Hematopoietic multipotent progenitor cell (in vitro differentiated cells): Measurements from ENCODE around the gene FRA10AC1. TPM values are rescaled to one million over a fixed set of nuclear protein-coding genes. Genes with fewer than 3 reads are reported as not detected.

Experiments used
- DNase-seq, 3 donors: peaks; one replicate each; pipeline ENCODE4 v3.0.0-alpha.2; 2011 to 2015; ENCODE audit warnings: low read depth in 2 of 3, low spot score in 2 of 3
- total RNA-seq: library from RNA; depleted of rRNA; stranded (reverse); fragments of >200 nt; gene quantifications from one replicate; pipeline ENCODE4 v1.2.3, GENCODE V29; 2012

FRA10AC1 gene
- total RNA-seq, 1 donor = 2.4 TPM

- DNase-seq = no peak
Observed at GRCh38 chr10:93630625-93631557, 71.5 kb downstream of the FRA10AC1 start.

- DNase-seq = no peak
Observed at GRCh38 chr10:93629647-93630305, 72.6 kb downstream of the FRA10AC1 start.

- DNase-seq = no peak
Observed at GRCh38 chr10:93628858-93629257, 73.5 kb downstream of the FRA10AC1 start.

- no peak for DNase-seq
Observed at GRCh38 chr10:93622942-93623341, 79.5 kb downstream of the FRA10AC1 start.

GRCh38 chr10:93620925-93621324 lies 81.5 kb downstream of the FRA10AC1 start:
- DNase-seq = no peak

Other genes starting within 250 kb of the FRA10AC1 start
- gene MYOF, start 220.3 kb downstream of the FRA10AC1 start, total RNA-seq = 0.27 TPM
- 0.81 TPM for gene CEP55, start 206.0 kb downstream of the FRA10AC1 start, total RNA-seq
- gene FFAR4, start 135.9 kb downstream of the FRA10AC1 start, total RNA-seq = not detected
- gene RBP4, start 101.4 kb downstream of the FRA10AC1 start, total RNA-seq = not detected
- gene PDE6C, start 90.1 kb downstream of the FRA10AC1 start, total RNA-seq = not detected
- not detected for gene LGI1, start 55.3 kb upstream of the FRA10AC1 start, total RNA-seq
- gene SLC35G1, start 191.4 kb upstream of the FRA10AC1 start, total RNA-seq = 1.9 TPM